Left lung (tissue), 10 donors: ENCODE results near the gene HKDC1. TPM values are rescaled to one million over a fixed set of nuclear protein-coding genes. Genes with fewer than 3 reads are reported as not detected.

ENCODE experiments used
- ATAC-seq: fragments of 200-7000 bp; cut with Tn5 transposase; one replicate; pipeline ENCODE4 v1.9.1; 2020; ENCODE audit warnings: moderate library complexity
- DNase-seq, 4 donors: peaks; one replicate each; pipeline ENCODE4 v3.0.0-alpha.2; 2013 to 2020
- H3K27ac ChIP-seq, 2 donors: fragments of 200-600 bp; sonication (generic) in 1 of 2; one replicate each; pipeline versions ENCODE4 v1.5.0 to v1.8.0; 2020 to 2021
- H3K27me3 ChIP-seq, 2 donors: fragments of 200-600 bp; sonication (generic) in 1 of 2; one replicate each; pipeline versions ENCODE4 v1.5.0 to v1.8.0; 2020 to 2021
- H3K36me3 ChIP-seq, 2 donors: fragments of 200-600 bp; sonication (generic) in 1 of 2; one replicate each; pipeline versions ENCODE4 v1.5.0 to v1.8.0; 2020 to 2021
- H3K4me1 ChIP-seq, 2 donors: fragments of 200-600 bp; one replicate each; pipeline ENCODE4 v1.8.0; 2021
- H3K4me3 ChIP-seq, 2 donors: fragments of 200-600 bp; sonication (generic) in 1 of 2; one replicate each; pipeline versions ENCODE4 v1.5.0 to v1.8.0; 2020 to 2021; ENCODE audit warnings: mild to moderate bottlenecking in 1 of 2
- H3K9me3 ChIP-seq, 2 donors: fragments of 200-600 bp; sonication (generic) in 1 of 2; one replicate each; pipeline versions ENCODE4 v1.5.0 to v1.8.0; 2020 to 2021
- CTCF ChIP-seq, 2 donors: fragments of 200-600 bp; sonication (generic) in 1 of 2; IDR thresholded peaks; one replicate each; pipeline versions ENCODE4 v1.5.0 to v1.8.0; 2021; ENCODE audit warnings: antibody characterized with exemption in 2 of 2
- intact Hi-C, 2 donors: fragments of 100-400 bp; cut with DNase I; formaldehyde crosslinking; loops; one replicate each; pipeline versions ENCODE4 v1.11.2 to v1.14.2; 2022
- polyA plus RNA-seq, 6 donors: library from polyadenylated mRNA; unstranded; fragments of 120-200 nt; gene quantifications; one replicate each; pipeline ENCODE4 v1.2.1, GENCODE V29; 2013; ENCODE audit not compliant: insufficient read length in 6 of 6
- total RNA-seq, 2 donors: library from RNA; stranded (reverse); fragmentation: NEBNext Ultra II Directional; extraction: Animal tissue kit (Norgen Biotek cat#: 25700); gene quantifications; one replicate each; pipeline ENCODE4 v1.2.1, GENCODE V29; 2021
- donor health status: DM: no; HTN: yes; CAD: no.
- donor health status: DM: no; HTN: no; CAD: no.

The HKDC1 gene
- total and polyA plus RNA-seq, 8 donors: 0.71 to 9.7 (median 4.3) TPM

GRCh38 chr10:69215405-69216171, 4.5 kb upstream of the HKDC1 start:
- Histone ChIP-seq H3K27ac (peak overlapping the region in 1 of 2 donors; percentile 57), H3K4me3 (no peak overlapping the region), H3K27me3 (no peaks in the 10 kb centered on the region), H3K36me3 (no peaks in the 10 kb centered on the region), H3K9me3 (no peaks in the 10 kb centered on the region), H3K4me1 (peaks cover 0 to 30% of the 10 kb centered on the region in 2 donors)
- TF ChIP-seq CTCF (IDR thresholded peaks at IDR 0.05): no peak
- intact Hi-C loops: no loop called here
- ATAC-seq: no peak
- no peak for DNase-seq

- Histone ChIP-seq H3K36me3 (no peaks in the 10 kb centered on the region), H3K27me3 (no peaks in the 10 kb centered on the region), H3K4me3 (no peak overlapping the region), H3K4me1 (peaks cover 0 to 30% of the 10 kb centered on the region in 2 donors), H3K27ac (peak overlapping the region in 1 of 2 donors; percentile 28), H3K9me3 (no peaks in the 10 kb centered on the region)
- intact Hi-C loops: no loop called here
- no peak for TF ChIP-seq CTCF (IDR thresholded peaks at IDR 0.05)
- DNase-seq (no peak), ATAC-seq (no peak)
Observed at GRCh38 chr10:69216577-69217118, 3.5 kb upstream of the HKDC1 start.

GRCh38 chr10:69217119-69217754, 2.9 kb upstream of the HKDC1 start:
- peak; percentile 61 for ATAC-seq
- DNase-seq: no peak
- TF ChIP-seq CTCF (IDR thresholded peaks at IDR 0.05): no peak

GRCh38 chr10:69218831-69219230, 1.3 kb upstream of the HKDC1 start:
- Histone ChIP-seq H3K9me3 (no peaks in the 10 kb centered on the region), H3K4me1 (peaks cover 0 to 40% of the 10 kb centered on the region in 2 donors), H3K27ac (no peak overlapping the region), H3K36me3 (no peaks in the 10 kb centered on the region), H3K27me3 (no peaks in the 10 kb centered on the region), H3K4me3 (no peak overlapping the region)
- intact Hi-C loops: no loop called here
- ATAC-seq: no peak
- TF ChIP-seq CTCF (IDR thresholded peaks at IDR 0.05): no peak
- DNase-seq: no peak

More at GRCh38 chr10:69217119-69217754, 2.9 kb upstream of the HKDC1 start:
- Histone ChIP-seq H3K27ac (peak overlapping the region in 1 of 2 donors; percentile 28), H3K9me3 (no peaks in the 10 kb centered on the region), H3K4me3 (no peak overlapping the region), H3K27me3 (no peaks in the 10 kb centered on the region), H3K4me1 (peaks cover 0 to 36% of the 10 kb centered on the region in 2 donors), H3K36me3 (no peaks in the 10 kb centered on the region)
- intact Hi-C loops: no loop called here

- H3K27me3 ChIP-seq: no peaks in the 10 kb centered on the region
- no peaks in the 10 kb centered on the region for H3K9me3 ChIP-seq
- DNase-seq (no peak), ATAC-seq (peak; percentile 70)
- H3K36me3 ChIP-seq: no peaks in the 10 kb centered on the region
- H3K4me1 ChIP-seq: peaks cover 0 to 31% of the 10 kb centered on the region in 2 donors
- peak overlapping the region; percentile 30 to 35 for H3K27ac ChIP-seq
- H3K4me3 ChIP-seq: peak overlapping the region in 1 of 2 donors; percentile 10
- intact Hi-C loops: no loop called here
- no peak for TF ChIP-seq CTCF (IDR thresholded peaks at IDR 0.05)
Observed at GRCh38 chr10:69220507-69220906, 375 bp downstream of the HKDC1 start.
